ENCODE measurements around the gene TP73.

The TP73 gene

GRCh38 chr1:3731583-3732433, 79.5 kb downstream of the TP73 start:
- DNase-seq, result no peak

DNA sequence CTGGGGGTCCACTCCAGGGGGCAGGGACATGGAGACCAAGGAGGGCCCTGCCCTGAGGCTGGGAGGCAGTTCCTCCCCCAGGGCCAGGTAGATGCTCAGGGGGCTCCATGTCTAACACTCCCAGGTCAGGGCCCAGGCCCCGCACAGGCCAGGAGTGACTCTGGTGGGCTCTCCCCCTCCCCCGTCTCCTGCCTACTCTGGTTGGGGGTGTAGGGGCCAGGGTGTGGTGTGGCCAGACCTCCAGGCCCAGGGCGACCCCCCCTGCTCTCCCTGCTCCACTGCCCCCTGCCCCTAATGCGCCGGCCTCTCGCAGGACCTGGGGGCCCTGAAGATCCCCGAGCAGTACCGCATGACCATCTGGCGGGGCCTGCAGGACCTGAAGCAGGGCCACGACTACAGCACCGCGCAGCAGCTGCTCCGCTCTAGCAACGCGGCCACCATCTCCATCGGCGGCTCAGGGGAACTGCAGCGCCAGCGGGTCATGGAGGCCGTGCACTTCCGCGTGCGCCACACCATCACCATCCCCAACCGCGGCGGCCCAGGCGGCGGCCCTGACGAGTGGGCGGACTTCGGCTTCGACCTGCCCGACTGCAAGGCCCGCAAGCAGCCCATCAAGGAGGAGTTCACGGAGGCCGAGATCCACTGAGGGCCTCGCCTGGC, 80.2 kb downstream of the TP73 start:
- no peak for DNase-seq

DNA sequence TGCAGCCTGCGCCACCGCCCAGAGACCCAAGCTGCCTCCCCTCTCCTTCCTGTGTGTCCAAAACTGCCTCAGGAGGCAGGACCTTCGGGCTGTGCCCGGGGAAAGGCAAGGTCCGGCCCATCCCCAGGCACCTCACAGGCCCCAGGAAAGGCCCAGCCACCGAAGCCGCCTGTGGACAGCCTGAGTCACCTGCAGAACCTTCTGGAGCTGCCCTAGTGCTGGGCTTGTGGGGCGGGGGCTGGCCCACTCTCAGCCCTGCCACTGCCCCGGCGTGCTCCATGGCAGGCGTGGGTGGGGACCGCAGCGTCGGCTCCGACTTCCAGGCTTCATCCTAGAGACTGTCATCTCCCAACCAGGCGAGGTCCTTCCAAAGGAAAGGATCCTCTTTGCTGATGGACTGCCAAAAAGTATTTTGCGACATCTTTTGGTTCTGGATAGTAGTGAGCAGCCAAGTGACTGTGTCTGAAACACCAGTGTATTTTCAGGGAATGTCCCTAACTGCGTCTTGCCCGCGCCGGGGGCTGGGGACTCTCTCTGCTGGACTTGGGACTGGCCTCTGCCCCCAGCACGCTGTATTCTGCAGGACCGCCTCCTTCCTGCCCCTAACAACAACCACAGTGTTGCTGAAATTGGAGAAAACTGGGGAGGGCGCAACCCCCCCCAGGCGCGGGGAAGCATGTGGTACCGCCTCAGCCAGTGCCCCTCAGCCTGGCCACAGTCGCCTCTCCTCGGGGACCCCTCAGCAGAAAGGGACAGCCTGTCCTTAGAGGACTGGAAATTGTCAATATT, 81.0 kb downstream of the TP73 start:
- DNase-seq, result no peak

DNA sequence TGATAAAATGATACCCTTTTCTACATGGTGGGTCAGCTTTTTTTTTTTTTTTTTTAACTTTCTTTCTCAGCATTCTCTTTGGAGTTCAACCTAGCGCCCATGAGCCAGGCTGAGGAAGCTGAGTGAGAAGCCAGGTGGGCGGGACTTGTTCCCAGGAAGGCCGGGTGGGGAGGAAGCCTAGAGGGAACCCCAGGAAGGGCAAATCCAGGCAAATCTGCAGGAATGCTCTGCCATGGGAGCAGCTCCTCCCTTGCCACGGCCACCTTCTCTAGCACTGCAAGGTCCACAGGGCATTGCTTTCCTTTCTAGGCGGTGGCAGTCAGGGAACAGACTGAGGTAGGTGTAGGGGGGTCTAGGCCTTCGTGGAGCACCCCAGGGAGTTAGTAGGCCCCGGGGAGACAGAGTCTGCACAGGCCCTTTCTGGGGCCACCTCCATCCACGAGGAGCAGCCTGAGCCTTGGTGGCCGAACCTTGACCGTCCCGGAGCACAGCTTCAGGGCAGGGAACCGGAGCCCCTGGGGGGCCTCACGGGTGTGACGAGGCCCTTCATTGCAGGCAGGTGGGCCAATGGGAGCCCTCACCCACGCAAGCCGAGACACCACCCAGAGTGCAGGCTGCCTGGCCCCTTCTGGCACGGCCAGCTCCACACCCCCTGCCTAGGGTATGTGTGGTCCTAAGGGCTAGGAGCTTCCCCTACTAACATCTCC, 81.7 kb downstream of the TP73 start:
- no peak for DNase-seq

DNA sequence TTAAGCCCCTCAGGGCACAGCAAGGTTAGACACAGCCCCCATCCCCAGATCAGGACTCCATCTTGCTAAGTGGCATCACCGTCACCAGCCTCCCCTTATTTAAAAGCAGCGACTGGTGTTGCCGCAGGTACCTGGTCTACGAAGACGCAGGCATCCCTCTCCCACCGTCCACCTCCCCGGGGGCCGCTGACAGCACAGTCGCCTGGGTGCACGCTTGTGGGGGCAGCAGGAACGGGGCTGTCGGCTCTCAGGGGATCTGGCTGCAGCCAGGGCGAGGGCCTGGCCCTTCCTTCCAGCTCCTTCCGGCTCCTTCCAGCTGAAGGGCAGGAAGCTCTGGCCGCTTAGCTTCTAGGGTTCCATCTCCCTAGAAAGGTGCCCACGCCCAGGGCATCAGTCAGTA, 82.3 kb downstream of the TP73 start:
- no peak for DNase-seq

DNA sequence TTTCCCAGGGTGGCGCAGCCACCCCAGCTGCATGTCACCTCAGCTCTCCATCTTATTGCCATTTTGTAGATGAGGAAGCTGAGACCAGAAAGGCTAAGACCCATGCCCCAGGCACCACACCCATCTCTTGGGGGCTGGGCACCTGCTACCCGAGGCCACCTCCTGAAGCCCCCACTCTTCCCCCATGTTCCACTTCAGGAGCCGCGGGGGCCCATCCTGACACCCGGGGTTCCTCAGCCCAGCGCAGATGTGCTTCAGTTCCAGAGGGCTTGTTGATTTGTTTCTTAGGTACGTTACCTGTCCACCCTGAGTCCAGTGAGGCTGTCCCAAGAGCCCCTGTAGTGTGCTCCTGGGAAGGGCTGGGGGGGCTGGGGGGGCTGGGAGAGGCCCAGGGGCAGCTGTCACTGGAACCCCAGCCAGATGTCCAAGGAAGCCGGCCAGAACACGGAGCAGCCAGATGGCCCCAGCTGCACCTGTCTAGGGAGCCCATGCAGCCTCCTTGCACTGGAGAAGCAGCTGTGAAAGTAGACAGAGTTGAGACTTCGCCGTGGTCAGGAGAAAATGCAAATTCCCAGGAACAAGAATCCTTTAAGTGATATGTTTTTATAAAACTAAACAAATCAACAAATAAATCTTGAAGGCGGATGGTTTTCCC, 82.8 kb downstream of the TP73 start:
- no peak for DNase-seq

GRCh38 chr1:3735688-3736087, 83.4 kb downstream of the TP73 start:
- DNase-seq, result no peak

DNA sequence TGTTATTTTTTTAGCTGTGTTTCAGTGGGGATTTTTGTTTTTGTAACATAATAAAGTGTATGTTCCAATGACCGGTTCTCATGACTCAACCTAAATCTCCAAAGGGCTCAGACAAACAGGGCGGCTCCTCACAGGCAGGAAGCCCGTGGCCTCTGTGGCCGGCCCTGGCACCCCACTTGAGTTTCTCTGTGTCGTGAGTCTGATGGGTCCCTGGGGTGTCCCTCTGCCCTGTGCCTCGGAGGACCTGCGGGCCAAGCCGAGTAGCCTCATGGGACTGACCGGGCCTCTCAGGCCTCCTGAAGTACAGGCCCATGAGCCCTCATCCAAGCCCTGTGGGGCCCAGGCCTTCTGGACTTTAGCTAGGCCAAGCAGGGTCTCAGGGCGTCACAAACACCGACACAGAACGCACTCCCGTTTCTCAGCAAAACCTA, 83.8 kb downstream of the TP73 start:
- no peak for DNase-seq

DNA sequence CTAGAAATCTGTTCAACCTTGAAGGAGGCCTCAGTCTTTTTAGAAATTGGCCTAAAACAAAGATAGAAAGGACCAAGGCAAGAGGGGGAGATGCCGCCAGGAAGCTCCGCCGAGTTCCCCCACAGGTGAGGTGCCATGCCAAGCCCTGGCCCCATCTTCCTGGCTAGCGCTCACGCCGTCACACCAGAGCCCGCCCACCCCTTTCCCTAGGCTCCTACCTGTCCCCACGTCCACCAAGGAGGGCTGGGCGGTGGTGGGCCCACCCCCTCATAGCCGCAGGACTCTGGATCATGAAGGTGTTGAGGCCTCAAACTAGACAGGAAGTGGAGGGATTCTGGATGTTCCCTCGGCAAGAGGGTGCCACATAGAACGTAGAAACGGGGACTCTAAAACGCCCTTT, 84.4 kb downstream of the TP73 start:
- DNase-seq, result no peak

DNA sequence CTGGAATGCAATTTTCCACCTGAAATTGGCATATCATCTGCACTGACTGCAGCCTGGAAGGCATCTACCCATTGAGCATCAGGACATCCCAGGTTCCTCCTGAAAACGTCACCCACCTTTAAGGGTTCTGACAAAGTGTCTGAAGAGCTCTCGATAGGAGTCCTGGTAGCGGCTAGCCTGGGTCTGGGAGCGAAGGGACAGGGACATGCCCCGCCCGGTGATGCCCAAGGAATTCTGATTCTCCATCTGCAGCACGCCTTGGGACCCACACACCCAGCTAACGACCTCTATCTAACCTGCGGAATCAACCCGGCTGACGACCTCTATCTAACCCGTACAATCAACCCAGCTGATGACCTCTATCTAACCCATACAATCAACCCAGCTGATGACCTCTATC, 86.6 kb downstream of the TP73 start:
- no peak for DNase-seq

DNA sequence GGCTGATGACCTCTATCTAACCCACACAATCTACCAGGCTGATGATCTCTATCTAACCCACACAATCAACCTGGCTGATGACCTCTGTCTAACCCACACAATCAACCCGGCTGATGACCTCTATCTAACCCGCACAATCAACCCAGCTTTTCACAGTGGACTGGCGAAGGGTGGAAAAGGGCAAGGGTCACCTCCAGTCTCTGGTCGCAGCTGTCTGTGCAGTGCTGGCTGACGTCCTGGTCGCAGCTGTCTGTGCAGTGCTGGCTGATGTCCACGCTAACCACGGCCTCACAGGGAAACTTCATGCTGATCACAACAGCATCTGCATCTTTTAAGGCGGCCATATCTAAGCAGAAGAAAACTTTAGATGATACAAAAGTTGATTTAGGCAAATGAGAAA, 87.7 kb downstream of the TP73 start:
- DNase-seq, result no peak

GRCh38 chr1:3740752-3741151, 88.4 kb downstream of the TP73 start:
- DNase-seq, result no peak

GRCh38 chr1:3741566-3742438, 89.5 kb downstream of the TP73 start:
- no peak for DNase-seq

DNA sequence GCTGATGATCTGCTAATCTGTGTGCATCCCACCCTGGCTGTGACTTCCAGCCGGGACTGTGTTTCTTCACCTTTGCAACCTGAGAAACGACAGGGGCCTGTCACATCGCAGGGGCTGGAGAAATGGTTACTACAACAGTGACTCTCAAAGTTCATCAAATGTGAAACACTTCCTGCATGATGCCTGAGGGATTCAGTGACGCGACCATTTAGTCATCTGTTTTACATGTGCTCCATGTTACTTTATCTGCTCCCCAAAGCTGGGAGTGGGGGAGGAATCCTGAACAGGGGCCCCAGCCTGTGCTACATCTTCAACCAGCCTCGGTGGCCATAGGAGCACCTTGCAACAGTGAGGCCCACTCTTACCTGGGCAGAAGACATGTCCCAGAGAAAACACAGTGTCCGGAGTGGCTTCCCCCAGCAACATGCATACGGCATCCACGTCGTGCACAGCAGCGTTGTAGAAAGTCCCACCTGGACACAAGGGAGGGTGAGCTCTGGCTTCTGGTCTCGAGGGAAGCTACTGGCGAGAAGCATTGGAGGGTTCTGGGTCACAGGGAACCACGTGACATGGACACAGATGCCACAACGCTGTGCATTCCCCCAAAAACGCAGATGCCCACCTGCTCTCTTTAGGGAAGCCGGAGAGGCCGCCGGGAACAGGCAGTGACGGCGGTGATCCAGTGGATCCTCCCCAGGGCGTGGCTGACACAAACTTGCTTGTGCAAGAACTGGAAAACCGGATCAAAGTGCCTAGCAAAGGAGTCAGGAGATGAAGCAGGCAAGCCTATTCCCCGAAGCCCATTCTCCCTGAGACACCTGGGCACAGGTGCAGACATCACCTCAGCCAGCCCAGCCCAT, 90.4 kb downstream of the TP73 start:
- DNase-seq, result no peak

- no peak for DNase-seq
These were observed 91.1 kb downstream of the TP73 start for GRCh38 chr1:3743421-3743820.

- DNase-seq, result no peak
These were observed 91.5 kb downstream of the TP73 start for GRCh38 chr1:3743826-3744225.

- DNase-seq, result no peak
These were observed 92.3 kb downstream of the TP73 start for GRCh38 chr1:3744646-3745045.

DNA sequence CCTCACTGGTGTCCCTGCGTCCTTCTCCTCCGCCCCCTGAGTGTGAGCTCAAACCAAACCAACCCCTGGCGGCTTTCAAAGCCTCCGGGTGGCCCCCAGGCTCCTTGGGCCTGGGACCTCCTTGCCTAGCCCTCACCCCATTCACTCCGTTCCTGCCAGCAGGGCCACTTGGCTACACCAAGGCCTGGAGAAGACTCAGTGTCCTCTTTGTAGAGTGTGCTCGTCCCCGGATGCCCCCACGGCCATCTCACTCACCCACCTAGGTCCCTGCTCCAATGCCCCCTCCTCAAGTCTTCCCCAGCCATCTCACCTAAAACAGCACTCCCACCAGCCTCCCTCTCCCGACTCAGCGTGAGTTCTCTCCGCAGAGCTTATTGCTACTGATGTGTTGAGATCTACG, 92.8 kb downstream of the TP73 start:
- no peak for DNase-seq

- DNase-seq, result no peak
These were observed 93.5 kb downstream of the TP73 start for GRCh38 chr1:3745590-3746381.

- no peak for DNase-seq
These were observed 94.1 kb downstream of the TP73 start for GRCh38 chr1:3746389-3746829.

All from CD4-positive, alpha-beta T cell treated with Interferon gamma for 1 hour (primary cell).